MM.1S (cell line): ENCODE measurements around the gene ARID1A.

Experiments
- DNase-seq: peaks from one replicate; pipeline ENCODE4 v3.0.0-alpha.2; 2015
- H2AFZ ChIP-seq: fragments of 300-600 bp; sonication (generic); 2 replicates; pipeline ENCODE4 v1.6.0; 2016; ENCODE audit warnings: antibody characterized with exemption, low read length
- H3F3A ChIP-seq: fragments of 300-600 bp; sonication (generic); 2 replicates; pipeline ENCODE4 v1.6.1; 2016; ENCODE audit warnings: mild to moderate bottlenecking, antibody characterized with exemption, low read length, moderate library complexity, mixed read lengths; ENCODE audit not compliant: insufficient read depth
- H3K27ac ChIP-seq: fragments of 300-600 bp; sonication (generic); 2 replicates; pipeline ENCODE4 v1.5.1; 2016; ENCODE audit warnings: mild to moderate bottlenecking, low read length
- H3K27me3 ChIP-seq: fragments of 300-600 bp; sonication (generic); replicated peaks from 2 replicates; pipeline ENCODE4 v1.6.0; 2016; ENCODE audit warnings: low read length; ENCODE audit not compliant: insufficient read depth
- H3K36me3 ChIP-seq: fragments of 300-600 bp; sonication (generic); replicated peaks from 2 replicates; pipeline ENCODE4 v1.6.1; 2016; ENCODE audit warnings: mild to moderate bottlenecking, low read length, mixed read lengths; ENCODE audit not compliant: insufficient read depth
- H3K4me1 ChIP-seq: fragments of 300-600 bp; sonication (generic); 2 replicates; pipeline ENCODE4 v1.6.1; 2016; ENCODE audit warnings: low read length, mixed read lengths
- H3K4me2 ChIP-seq: fragments of 300-600 bp; sonication (generic); 2 replicates; pipeline ENCODE4 v1.6.0; 2016; ENCODE audit warnings: low read depth, low read length
- H3K4me3 ChIP-seq: fragments of 300-600 bp; sonication (generic); 2 replicates; pipeline ENCODE4 v1.5.1; 2016; ENCODE audit warnings: low read length, mixed read lengths
- H3K79me2 ChIP-seq: fragments of 300-600 bp; sonication (generic); 2 replicates; pipeline ENCODE4 v1.6.1; 2016; ENCODE audit warnings: mixed run types, low read length, mixed read lengths
- H3K9ac ChIP-seq: fragments of 300-600 bp; sonication (generic); 2 replicates; pipeline ENCODE4 v1.6.1; 2016; ENCODE audit warnings: low read length, mixed read lengths
- H3K9me2 ChIP-seq: fragments of 300-600 bp; sonication (generic); replicated peaks from 2 replicates; pipeline ENCODE4 v1.6.1; 2016; ENCODE audit warnings: mild to moderate bottlenecking, low read length, mixed read lengths; ENCODE audit not compliant: insufficient read depth
- H3K9me3 ChIP-seq: fragments of 300-600 bp; sonication (generic); replicated peaks from 2 replicates; pipeline ENCODE4 v1.6.1; 2016; ENCODE audit warnings: mild to moderate bottlenecking, low read length, mixed read lengths; ENCODE audit not compliant: insufficient read depth
- H4K20me1 ChIP-seq: fragments of 300-600 bp; sonication (generic); 2 replicates; pipeline ENCODE4 v1.6.1; 2016; ENCODE audit warnings: mild to moderate bottlenecking, low read length, moderate library complexity, mixed read lengths; ENCODE audit not compliant: insufficient read depth
- EZH2 ChIP-seq: fragments of 300-600 bp; sonication (generic); optimal IDR thresholded peaks from 2 replicates; pipeline ENCODE3; 2017; ENCODE audit warnings: low read depth, mild to moderate bottlenecking, antibody characterized with exemption, low read length, mixed read lengths
- EZH2phosphoT487 ChIP-seq: fragments of 300-600 bp; sonication (generic); IDR thresholded peaks from 2 replicates; pipeline ENCODE4 v1.6.1; 2018; ENCODE audit warnings: antibody characterized with exemption, low read length
- TF ChIP-seq, protein P1 (sequence below): fragments of 300-600 bp; sonication (generic); IDR thresholded peaks from 2 replicates; pipeline ENCODE4 v1.5.1; 2016; ENCODE audit warnings: antibody characterized with exemption, low read length, mixed read lengths

ARID1A gene

DNA sequence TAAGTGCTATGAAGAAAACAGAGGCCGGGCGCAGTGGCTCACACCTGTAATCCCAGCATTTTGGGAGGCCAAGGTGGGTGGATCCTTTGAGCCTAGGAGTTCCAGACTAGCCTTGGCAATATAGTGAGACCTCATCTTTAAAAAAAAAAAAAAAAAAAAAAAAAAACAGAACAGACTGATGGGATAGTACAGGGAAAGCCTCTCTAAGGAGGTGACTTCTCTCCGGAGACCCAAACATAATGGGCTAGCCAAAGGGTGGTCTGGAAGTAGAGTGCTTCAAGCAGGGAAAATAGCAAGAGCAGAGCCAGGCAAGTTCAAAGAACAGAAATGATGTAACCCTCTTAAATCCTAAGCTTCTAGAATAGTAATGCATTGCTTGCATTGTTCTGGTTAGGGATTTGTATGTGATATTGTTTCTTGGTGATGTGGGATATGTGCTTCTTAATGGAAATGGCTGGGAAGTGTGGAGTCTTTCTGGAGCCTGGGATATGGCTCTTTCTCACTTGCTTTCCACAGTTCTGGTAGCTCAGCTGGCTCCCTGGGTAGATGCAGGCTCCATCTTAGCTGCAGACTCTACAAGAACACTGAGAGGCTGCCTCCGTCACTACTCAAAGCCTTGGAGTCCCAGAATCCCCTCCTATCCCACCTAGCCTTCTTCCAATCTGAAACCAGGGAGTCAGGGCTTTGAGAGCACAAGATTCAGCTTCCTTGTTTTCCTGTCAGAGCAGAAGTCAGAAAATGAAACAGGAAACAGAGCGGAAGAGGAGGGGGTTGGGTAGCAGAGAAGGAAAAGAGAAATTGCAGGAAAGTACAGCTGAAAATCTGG lies 90.0 kb downstream of the ARID1A start:
- H3K9me3 ChIP-seq, result no peaks in the 10 kb centered on the region
- no peak overlapping the region for H2AFZ ChIP-seq
- no peak overlapping the region for H3K4me3 ChIP-seq
- 0 out of 2 replicates have a peak, but pooled peaks cover 2% of the 10 kb centered on the region for H4K20me1 ChIP-seq
- DNase-seq, result no peak
- no peak for TF ChIP-seq EZH2phosphoT487
- TF ChIP-seq EZH2, result no peak
- TF ChIP-seq, protein P1, sequence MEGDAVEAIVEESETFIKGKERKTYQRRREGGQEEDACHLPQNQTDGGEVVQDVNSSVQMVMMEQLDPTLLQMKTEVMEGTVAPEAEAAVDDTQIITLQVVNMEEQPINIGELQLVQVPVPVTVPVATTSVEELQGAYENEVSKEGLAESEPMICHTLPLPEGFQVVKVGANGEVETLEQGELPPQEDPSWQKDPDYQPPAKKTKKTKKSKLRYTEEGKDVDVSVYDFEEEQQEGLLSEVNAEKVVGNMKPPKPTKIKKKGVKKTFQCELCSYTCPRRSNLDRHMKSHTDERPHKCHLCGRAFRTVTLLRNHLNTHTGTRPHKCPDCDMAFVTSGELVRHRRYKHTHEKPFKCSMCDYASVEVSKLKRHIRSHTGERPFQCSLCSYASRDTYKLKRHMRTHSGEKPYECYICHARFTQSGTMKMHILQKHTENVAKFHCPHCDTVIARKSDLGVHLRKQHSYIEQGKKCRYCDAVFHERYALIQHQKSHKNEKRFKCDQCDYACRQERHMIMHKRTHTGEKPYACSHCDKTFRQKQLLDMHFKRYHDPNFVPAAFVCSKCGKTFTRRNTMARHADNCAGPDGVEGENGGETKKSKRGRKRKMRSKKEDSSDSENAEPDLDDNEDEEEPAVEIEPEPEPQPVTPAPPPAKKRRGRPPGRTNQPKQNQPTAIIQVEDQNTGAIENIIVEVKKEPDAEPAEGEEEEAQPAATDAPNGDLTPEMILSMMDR, result no peak
- H3K4me1 ChIP-seq, result peaks cover 62% of the 10 kb centered on the region
- H3K4me2 ChIP-seq, result peak overlapping the region; percentile 97
- no peak overlapping the region for H3K9ac ChIP-seq
- no peaks in the 10 kb centered on the region for H3K27me3 ChIP-seq
- no peaks in the 10 kb centered on the region for H3K9me2 ChIP-seq
- peaks cover 8% of the 10 kb centered on the region; the same call in 1 of the 2 replicates for H3K36me3 ChIP-seq
- peaks cover 68% of the 10 kb centered on the region for H3F3A ChIP-seq
- peaks cover 18% of the 10 kb centered on the region for H3K79me2 ChIP-seq
- peak overlapping the region; percentile 92; the same call in 1 of the 2 replicates for H3K27ac ChIP-seq

DNA sequence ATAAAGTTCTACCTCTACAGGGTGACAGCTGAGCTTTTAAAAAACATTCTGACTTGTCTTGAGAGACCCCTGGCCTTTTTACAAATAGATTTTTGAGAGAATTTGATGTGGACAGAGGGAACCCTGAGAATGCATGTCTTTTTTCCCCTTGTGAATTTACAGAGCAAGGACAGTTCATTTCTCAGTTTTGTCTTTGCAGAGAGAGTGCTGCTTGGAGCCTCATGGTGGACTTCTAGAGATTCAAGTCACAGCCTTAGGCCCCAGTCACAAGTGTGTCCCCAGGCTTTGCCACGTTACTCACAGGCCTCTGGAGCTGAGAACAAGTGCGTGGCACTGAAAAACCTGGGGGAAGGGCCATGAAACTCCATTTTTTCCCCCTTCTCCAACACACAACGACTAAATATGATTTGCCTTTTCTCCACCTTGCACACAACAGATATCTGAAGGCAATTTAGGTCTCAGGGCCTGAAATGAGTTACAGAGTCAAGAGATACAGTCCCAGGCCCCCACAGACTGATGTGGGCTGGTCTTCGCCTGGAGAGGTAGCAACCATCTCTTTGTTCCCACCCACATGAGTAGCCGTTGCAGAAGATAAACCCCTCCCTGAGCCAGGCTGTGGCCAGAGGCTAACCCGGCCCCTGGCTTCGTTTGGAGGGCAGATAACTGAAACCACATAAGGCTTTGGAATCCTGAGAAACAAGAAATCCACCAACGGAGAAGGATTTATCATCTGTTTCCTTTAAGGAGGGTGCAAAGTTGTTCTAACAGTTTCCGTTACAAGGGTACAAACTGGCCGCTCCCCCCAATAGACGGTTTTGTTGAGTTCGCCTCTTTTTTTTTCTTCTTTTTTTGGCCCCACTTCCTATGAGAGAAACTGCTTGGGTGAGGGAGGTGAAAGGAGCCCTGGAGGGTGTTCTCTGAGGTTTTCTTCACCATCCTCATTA lies 90.9 kb downstream of the ARID1A start:
- H3K4me3 ChIP-seq, result peak overlapping the region; percentile 91
- no peaks in the 10 kb centered on the region for H4K20me1 ChIP-seq
- H3K27me3 ChIP-seq, result no peaks in the 10 kb centered on the region
- H3K36me3 ChIP-seq, result 0 out of 2 replicates have a peak, but pooled peaks cover 2% of the 10 kb centered on the region
- no peak overlapping the region for H2AFZ ChIP-seq
- no peak for TF ChIP-seq EZH2phosphoT487
- TF ChIP-seq, protein P1, result no peak
- TF ChIP-seq EZH2, result no peak
- H3F3A ChIP-seq, result peaks cover 60% of the 10 kb centered on the region
- H3K4me2 ChIP-seq, result peak overlapping the region; percentile 97
- H3K9me2 ChIP-seq, result no peaks in the 10 kb centered on the region
- peaks cover 54% of the 10 kb centered on the region for H3K4me1 ChIP-seq
- H3K9ac ChIP-seq, result peak overlapping the region; percentile 87; the same call in 1 of the 2 replicates
- H3K9me3 ChIP-seq, result no peaks in the 10 kb centered on the region
- peaks cover 9% of the 10 kb centered on the region for H3K79me2 ChIP-seq
- H3K27ac ChIP-seq, result peak overlapping the region; percentile 92
- peak; percentile 42 for DNase-seq

DNA sequence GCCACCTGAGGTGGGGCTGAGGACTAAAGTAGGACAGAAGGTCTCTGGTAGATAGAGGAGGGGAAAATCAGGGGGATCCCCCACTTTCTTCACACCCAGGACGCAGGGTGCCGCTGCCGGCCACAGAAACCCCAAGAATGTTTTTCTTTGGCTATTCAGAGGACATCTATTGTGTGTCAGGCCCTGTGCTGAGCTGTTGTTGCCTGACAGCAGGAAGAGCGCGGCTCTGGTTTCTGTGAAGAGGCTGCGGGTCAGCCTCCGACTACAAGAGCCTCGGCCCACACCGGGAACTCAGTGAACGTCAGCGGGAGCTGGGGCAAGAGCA lies 91.5 kb downstream of the ARID1A start:
- no peaks in the 10 kb centered on the region for H4K20me1 ChIP-seq
- TF ChIP-seq, protein P1, result no peak
- TF ChIP-seq EZH2phosphoT487, result no peak
- TF ChIP-seq EZH2, result no peak
- H2AFZ ChIP-seq, result peak overlapping the region; percentile 72
- H3K27ac ChIP-seq, result peak overlapping the region; percentile 92
- H3K27me3 ChIP-seq, result no peaks in the 10 kb centered on the region
- DNase-seq, result peak; percentile 91
- H3K4me2 ChIP-seq, result peak overlapping the region; percentile 97
- no peaks in the 10 kb centered on the region for H3K36me3 ChIP-seq
- peak overlapping the region; percentile 87 for H3K9ac ChIP-seq
- H3K9me2 ChIP-seq, result no peaks in the 10 kb centered on the region
- H3K4me3 ChIP-seq, result peak overlapping the region; percentile 91
- peaks cover 48% of the 10 kb centered on the region for H3K4me1 ChIP-seq
- no peaks in the 10 kb centered on the region for H3K9me3 ChIP-seq
- peaks cover 59% of the 10 kb centered on the region for H3F3A ChIP-seq
- peaks cover 8% of the 10 kb centered on the region for H3K79me2 ChIP-seq
